CD1c-positive myeloid dendritic cell (primary cell): ENCODE results near the gene GAS2.

Source experiments
- DNase-seq: peaks from one replicate; pipeline ENCODE4 v3.0.0-alpha.2; 2016; ENCODE audit errors: extremely low spot score

The GAS2 gene

DNA sequence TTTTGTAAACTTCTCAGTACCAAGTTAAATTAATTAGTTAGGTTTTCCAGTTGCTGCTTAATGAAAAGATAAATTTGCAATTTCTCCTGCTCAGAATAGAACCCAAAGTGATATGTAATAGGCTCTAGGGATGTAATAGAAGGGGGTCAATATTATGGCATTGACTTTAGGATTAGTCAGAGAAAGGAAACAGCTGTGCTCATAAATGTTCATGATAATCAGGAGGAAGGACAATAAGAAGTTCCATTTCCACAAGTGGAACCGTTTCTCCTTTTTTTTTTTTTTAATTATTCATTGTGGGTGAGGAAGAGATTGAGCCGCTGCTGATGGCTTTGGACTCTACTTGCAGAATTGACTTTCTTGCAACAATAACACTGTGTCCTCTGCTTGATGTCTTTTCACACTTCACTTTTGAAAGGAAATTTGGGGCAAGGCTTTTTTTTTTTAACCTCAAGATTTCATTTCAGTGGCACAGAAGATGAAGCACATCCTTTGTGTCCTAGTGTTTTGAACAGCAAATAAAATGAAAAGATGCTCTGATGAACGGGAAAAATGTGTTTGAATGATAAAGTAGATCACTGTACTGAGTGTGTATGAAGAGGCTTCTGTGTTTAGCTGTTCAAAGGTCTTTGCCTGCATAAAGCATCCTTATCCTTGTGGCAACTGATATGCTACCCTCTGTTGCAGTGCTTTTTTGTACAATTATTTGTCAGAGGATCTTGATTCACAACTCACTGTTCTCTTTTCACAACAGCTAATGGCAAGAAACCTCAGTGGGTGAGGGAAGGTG is 62.4 kb downstream of the GAS2 start:
- no peak for DNase-seq

DNA sequence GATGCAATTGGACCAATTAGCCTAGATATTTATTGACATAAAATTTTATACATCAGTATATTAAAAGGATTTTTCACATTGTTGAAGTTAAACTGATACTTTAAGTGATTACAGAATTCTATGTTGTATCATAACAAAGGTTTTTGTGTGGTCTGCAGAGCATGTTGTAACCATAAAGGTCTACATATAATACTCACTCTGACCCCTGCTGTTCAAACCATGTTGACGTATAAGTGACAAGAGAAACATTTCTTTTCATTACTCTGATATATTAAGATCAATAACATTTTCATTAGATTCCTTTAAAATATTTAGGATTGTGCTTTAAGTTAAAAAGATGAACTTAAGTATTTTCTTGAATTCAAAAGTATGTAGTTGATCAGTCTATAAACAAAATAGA is 63.9 kb downstream of the GAS2 start:
- DNase-seq, result no peak

DNA sequence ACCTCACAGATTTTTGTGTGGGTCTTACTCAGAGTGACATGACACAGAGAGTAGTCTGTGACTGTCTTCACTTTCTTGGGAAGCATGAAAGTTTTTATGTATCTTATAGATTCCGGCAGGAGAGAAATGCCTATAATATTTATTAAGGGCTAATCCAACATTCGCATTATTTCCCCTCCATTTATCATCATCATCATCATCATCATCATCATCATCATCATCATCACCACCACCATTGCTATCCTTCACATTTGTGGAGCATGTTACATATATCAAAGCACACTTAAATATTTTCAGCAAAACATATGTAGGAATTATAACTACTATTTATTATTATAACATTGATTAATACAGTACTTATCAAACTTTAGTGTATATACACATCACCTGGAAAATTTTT is 66.2 kb downstream of the GAS2 start:
- no peak for DNase-seq

DNA sequence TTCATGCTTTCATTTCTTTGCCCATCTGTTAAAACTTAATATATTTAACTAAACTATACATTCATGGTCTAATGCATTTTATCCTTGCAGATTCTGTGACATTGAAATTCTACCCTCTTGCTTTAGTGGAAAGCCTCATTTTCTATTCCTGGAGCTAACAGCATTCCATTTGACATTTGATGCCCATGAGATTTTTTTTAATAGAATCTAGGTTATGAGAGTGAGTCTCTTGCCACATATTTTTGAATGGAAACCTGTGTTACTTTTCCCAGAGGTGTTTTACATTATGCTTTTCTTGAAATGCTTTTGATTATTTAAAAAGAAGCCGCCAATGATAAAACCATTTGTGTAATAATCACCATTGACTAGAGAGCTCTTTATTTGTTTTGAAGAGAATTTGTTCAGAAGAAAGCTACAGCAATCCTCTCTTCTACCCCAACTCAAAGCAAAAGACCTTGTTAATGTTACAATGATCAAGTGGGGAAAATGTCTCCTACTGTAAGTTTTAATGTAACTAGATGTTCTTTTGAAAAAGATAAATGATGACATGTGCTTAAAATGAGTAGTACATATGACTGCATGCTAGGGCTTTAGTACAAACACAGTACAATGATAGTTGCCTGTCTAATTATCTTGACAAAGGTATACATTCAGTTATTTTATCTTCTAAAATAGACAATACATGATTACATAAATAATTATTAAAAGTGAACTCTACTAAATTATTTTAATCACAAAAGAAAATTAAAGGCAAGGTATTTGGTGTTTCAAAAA is 67.3 kb downstream of the GAS2 start:
- no peak for DNase-seq

DNA sequence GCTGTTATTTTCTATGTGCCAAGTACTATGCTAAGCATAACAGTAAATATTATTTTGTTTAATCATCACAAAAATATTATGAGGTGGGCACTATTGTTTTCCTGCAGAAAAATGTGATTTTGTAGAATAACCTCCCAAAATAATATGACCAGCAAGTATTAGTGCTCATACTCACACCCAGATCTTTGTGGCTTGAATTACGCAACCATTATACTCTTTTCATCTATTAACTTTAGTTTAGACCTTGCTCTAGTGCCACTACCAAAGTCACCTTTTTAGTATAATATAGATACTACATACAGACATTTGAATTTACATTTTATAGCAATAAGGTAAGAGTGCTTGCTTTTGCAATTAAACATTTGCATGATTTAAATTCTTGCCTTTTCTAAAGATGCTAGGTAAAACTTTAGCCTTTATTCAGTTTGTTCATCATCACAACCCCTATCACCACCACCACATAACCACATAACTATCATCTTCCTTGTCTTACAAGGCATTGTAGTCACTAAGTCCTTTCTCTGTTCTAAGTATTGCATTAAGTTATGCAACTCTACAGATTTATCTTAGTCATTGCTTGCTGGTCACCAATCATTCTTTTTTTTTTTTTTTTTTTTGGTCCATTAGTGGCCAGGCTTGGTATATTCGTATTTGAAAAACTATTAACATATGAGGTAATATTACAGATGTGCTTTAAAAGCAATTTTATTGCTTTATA is 68.4 kb downstream of the GAS2 start:
- no peak for DNase-seq

DNA sequence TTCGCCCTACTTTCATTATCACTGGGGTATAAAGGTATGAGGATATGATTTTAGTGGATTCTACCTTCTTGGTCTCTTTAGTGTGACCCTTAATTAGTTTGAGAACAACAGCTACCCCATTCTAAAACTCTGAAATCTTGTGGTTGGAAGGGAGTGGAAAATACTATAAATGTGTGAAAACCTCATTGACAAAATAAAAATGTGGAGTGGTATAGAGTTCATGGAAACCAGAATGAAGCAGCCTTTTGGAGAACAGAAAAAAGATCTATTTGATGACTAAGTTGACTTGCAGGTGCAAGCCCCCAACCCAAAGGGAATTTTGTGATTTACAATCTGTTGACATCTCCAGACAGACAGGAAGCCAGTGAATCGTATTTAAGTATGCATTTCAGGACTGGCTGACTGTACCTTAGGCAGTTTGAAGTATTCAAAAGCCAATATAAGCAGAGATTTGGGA is 75.8 kb downstream of the GAS2 start:
- DNase-seq, result no peak

DNA sequence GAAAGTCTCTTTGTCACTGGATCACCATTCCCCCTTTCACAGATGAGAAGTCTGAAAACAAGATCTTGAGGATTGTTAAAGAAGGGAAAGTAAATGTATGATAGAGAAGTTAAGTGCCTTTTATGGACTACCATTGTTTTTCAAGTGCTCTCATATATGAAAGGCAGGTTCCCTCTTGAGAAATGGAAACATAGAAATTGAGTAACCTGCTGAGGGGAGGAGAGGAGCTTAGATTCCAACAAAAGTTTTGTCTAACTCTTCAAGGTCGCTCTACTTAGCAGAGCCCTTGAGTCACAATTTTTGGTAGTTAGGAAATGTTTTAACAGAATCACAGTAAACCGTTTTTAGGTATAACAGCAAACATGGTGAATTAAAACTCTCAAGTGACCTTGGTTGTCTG is 83.1 kb downstream of the GAS2 start:
- DNase-seq, result no peak

DNA sequence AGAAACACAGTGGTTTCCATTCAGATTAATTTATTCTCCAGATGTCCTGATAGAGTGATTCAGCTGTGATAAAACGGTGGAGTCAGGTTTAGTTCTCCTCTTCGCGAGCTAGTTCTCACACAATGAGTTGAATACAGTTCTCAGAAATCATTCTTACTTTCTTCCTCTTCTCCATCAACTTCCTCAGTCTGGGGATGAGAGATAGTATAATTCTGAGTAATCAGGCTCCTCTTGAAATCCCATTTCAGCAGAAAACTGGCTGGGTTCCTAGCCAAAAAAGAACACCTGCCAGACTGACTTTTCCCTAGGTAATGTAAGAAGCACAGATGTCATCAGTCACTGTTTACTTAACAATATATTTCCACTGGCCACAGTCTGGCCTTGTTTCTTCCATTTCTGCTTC is 86.5 kb downstream of the GAS2 start:
- DNase-seq, result no peak

DNA sequence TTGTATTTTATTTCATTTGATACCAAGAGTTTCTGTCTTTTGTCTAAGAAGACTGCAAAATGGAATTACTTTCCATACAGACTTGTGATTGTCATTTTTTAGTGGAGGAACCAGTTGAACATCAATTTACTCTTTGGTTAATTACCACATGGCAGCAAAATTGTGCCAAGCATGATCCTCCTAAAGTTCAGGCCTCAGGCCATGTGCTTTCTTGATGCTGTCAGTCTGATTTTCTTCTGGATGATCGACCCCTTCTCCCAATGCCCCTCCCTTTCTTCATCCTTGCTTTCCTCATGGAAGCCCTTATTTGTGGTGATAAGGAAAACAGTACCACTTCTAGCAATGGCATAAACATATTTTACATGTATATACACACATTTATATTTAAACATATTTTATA is 87.0 kb downstream of the GAS2 start:
- no peak for DNase-seq

DNA sequence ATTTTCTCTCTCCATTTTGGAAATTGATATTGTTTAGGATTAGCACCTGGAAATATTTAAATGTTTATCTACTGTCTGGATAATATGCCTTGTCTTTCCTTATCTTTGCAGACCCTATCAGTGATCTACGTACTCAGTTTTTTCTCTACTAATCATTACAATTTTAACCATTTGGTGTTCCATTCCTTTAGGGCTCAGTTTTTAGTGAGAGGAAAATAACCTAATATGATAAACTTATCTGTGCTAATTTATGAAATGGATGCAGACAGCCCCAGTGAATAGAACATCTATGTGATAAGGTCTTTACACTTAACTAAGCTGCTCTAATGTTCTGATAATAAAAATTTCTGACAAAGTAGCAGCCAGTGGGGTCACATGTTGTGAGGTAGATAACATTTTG is 94.7 kb downstream of the GAS2 start:
- no peak for DNase-seq

DNA sequence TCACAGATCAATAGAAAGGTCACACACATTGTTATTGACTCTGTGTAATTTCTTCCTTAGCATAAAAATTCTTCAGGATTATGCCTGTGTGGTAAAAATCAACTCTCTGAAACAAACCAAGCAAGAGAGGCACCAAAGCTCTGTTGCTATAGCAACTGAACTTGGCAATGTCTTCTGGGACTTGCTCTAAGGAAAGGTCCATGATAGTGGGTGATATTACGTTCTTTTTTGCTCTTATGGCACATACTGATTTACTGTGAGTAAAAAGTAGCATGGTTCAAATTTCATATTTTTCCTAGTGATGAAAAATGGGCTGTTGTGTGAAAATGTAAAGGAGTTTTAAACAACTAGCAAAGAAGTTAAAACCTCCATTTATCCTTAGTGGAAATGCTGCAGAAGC is 96.8 kb downstream of the GAS2 start:
- no peak for DNase-seq

DNA sequence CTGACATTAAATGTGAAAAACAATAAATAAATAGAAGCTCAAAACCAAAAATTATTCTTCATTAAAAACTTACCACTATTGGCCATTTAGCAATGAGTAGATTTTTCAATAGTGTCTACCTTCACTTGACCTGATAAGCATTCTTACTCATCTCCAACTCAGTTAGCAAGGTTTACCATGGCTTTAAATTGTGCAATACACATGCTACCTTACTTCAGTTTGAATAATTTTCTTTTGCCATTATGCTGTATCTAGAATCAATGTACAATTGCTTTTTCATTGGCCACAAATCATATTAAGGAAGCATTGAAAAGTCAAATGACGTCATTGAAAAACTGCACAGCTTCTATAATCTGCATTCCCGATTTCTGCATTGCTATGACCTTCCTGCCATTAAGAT is 98.3 kb downstream of the GAS2 start:
- DNase-seq, result no peak

DNA sequence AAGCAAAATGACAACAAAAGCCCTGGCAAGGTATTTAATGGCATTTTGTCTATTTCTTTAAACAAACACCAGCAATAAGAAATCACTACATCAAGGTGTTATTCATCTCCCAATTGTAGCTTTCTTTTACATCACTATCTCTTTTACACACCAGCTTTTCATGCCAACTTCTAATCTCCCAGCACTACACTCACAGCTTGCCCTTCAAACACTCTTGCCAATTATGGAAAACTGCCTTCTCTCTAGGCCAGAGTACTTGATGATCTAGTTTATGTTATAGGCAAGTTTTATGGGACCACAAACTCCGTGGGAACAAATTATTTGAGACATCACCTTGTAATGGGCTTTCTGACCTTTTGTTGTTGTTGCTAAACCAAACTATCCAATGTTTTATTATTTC is 101.9 kb downstream of the GAS2 start:
- no peak for DNase-seq

DNA sequence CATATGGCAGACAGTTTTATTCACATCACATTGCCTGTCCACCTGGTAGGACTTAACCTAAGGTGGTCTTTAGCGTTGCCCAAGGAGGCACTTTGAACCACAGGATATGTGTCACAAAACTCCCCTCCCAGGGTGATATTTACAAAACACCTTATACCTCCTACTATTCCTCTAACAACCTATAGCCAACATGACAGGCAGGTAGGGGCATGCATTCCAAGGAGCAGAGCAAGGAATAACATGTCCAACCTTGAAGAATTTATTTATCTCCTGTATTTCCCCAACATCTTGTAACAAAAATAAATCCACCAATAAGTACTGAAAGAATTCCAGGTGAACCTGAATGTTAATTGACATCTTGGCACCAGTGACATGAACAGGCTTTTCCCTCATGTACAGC is 102.7 kb downstream of the GAS2 start:
- DNase-seq, result no peak

DNA sequence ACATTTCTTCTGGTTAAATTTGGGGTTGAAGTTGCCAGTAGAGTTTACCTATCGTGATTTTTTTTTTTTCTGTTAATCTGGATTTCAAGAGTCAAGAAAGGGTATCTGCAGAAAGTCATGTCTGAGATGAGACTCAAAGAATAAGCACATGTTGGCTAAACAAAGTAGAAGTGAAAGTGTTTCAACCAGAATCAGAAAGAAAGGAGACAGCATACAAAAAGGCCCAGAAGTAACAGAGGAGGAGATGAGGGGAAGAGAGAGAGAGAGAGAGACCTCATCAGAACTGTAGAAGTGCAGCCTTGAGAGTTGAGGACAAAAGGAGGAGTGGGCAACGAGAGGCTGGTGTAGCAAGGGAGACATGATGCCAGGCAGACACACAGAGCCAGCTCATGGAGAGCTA is 108.3 kb downstream of the GAS2 start:
- DNase-seq, result no peak

DNA sequence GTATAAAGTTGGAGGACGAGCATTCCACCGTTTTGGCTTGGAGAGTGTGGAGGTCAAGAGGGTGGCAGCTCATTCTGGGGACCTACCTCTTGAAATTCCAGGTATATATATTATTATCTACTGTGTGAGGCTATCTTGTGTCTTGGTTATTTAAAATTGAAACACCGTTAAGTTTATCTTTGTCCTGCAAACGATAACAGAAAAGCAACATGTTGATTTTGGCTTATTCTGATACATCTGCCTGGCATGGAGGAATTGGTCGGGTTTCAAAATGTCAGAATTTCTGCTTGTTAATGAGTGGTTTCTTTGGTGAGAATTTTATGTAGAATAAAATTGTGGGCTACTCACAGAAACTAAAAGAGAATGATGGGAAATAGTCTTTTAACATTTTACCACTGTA is 108.8 kb downstream of the GAS2 start:
- DNase-seq, result no peak

DNA sequence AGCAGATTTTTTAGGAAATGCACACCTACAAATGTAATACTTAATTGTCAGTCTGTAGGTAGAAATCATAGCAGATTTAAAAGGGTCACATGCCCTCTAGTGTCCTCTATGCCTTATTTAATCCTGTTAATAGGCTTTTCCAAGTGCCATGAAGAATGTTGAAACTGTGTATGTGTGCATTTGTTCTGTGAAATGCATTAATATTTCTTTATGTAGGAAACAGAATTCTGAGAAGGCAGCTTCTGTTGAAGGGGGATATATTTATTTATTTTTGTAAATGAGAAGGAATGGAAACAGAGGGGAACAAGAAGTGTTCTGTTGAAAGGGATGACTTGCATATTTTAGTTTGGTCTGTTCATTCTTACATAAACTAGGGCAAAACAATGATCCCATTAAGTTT is 112.2 kb downstream of the GAS2 start:
- DNase-seq, result no peak

DNA sequence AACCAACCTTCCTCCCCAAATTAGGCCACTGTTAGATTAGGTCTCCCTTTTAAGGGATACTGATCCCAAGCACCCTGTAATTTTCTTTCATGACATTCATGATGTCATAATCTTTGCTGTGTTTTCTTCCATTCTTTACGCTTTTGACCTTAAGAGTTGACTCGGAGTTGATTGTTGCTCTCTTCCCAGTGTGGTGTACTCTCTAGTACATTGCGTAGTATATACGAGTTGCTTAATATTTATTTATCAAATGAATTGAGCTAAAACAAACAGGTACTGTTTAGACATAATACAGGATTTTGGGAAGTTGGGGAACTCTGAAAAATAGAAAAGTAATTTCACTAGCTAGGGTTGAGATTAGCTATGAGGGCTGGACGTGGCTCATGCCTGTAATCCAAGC is 113.4 kb downstream of the GAS2 start:
- DNase-seq, result no peak

DNA sequence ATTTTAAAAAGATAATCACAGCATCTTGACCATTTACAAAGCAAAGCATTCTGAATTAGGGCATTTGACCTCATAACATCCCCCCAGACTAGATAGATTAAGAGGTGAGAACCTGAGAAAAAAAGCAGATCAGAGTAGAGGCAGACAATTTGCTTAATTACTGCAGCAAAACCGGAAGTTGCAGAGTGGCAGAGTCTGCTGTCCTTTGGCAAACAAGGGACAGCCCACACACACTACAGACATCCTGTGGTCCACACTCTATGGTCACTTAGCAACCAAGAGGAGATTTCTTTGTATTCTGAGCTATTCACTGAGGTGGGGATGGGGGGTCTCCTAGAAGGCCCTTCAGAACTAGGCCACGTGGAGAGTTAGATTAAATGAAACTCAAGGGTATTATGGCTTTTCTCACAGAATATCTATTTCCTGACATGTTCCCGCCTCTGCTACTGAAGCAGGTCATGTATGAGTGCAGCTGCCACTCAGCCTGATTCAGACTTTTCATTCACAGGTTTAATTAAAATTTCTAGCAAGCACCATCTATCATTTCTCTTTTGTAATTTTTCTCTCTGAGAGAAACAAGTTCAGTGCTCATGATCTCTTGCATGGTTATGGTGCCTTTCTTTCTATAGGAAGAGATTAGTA is 114.7 kb downstream of the GAS2 start:
- no peak for DNase-seq

DNA sequence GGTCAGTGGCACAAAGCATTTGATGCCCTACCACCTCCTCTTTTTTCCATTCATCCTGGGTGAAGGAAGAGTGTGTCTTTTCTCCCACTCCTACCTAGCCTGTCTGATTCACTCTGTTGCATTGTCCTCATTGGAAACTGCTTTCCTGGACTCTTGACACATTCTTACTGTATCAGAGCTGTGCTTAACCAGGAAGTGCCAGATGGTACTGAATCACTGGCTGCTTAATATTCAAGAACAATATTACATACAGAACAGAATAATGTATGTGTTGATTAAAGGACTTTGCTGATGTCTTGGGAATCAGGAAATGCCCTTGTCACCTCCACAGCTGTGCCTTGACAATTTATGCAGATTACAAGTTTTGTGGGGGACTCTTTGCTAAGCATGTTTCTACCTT is 118.8 kb downstream of the GAS2 start:
- no peak for DNase-seq

DNA sequence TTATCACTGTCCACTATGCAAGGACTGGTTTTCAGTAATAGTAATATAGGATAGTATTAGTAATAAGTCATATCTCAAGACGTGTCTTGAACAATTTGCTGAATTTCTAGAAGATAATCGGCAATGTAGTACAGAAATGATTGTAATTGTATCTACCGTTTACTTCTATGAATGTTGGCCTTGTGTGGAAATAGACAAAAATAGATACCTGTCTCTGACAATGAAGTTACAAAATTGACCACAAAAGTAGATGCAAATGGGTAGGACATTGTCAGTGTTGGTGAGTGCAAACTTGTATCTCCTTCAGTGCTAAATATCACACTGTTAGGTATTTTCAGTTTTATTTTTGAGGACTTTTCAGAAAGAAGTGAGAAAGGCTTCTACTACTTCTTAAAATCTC is 120.1 kb downstream of the GAS2 start:
- DNase-seq, result no peak

DNA sequence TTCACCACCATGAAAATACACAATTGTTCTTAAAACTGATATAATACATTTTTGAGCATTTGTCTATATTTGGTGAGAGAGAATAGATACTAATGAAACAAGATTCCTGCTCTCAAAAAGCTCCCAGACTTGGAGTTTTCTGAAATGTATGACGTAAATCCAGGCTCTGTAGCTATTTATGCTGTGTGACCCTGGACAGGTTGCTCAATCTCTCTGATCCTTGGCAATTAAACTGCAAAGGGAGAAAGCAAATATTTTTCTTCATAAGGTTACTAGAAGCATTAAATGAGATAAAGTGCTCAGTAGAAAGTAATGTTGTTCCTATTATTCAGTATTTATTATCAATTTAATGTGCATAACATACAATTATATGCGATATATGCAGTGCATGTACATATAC is 120.6 kb downstream of the GAS2 start:
- DNase-seq, result no peak
